ENCODE results near the gene ZNF217. TPM values are rescaled to one million over a fixed set of nuclear protein-coding genes. Genes with fewer than 3 reads are reported as not detected.
A peak's percentile ranks its signal among the peaks of the same experiment; 100 is the strongest.

ZNF217 gene
- total and polyA plus RNA-seq, 8 donors: 6.3 to 40.2 (median 25.9) TPM

DNA sequence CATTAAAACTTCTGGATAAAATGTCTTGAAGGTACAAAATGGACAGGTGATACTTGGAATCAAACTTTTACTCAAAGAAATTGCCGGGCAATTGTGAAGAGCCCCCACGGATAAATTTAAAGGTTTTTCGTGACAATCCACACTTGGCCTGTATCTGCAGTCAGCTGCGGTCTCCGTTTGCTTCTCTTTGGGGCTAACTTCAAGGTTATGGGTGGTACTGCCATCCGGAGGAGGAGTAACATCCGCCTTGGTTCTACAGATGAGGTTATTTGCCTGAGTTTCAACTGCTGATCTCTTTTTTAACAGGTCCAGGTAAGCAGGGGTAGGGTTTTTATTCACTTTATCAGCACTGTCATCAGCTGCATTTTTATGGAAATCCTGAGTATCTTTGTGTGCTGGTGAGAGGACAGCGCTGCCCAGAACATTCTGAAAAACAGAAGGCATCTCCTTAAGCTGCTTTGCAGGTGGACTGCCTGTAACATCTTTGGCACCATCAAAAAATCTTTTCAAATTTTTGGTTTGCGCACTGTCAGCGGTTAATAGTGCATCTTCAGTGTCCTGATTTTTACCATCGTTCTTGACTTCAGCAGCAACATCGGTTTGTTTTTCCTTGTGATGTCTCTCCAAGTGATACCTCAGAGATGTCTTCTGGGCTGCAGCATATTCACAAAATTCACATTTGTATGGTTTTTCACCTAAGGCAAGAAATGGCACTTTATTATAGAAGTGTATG is 16.9 kb downstream of the ZNF217 start:
- H3K36me3 ChIP-seq: peaks cover 60 to 85% (median 74%) of the 10 kb centered on the region in 4 donors
- H3K4me1 ChIP-seq: peaks cover 28 to 86% (median 58%) of the 10 kb centered on the region in 4 donors
- TF ChIP-seq, protein P1, sequence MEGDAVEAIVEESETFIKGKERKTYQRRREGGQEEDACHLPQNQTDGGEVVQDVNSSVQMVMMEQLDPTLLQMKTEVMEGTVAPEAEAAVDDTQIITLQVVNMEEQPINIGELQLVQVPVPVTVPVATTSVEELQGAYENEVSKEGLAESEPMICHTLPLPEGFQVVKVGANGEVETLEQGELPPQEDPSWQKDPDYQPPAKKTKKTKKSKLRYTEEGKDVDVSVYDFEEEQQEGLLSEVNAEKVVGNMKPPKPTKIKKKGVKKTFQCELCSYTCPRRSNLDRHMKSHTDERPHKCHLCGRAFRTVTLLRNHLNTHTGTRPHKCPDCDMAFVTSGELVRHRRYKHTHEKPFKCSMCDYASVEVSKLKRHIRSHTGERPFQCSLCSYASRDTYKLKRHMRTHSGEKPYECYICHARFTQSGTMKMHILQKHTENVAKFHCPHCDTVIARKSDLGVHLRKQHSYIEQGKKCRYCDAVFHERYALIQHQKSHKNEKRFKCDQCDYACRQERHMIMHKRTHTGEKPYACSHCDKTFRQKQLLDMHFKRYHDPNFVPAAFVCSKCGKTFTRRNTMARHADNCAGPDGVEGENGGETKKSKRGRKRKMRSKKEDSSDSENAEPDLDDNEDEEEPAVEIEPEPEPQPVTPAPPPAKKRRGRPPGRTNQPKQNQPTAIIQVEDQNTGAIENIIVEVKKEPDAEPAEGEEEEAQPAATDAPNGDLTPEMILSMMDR (IDR thresholded peaks at IDR 0.05): no peak
- TF ChIP-seq POLR2A (IDR thresholded peaks at IDR 0.05) (no peak), EP300 (IDR thresholded peaks at IDR 0.05) (no peak), POLR2AphosphoS5 (IDR thresholded peaks at IDR 0.05) (no peak)
- WGBS, 5 donors: 78 to 87% (median 84%) methylated on average over 12 of the region's 12 CpGs
- no peak overlapping the region for H3K4me3 ChIP-seq
- intact Hi-C loops (cut with DNase I; ENCODE audit: low total_unique reads): loop anchor here (10.0 kb wide), 2 partner anchors 338 to 368 kb away; no protein-coding TSS in a partner anchor
- H3K27ac ChIP-seq: no peak overlapping the region
- no peaks in the 10 kb centered on the region for H3K27me3 ChIP-seq
- DNase-seq: no peak
- H3K9me3 ChIP-seq: no peaks in the 10 kb centered on the region

DNA sequence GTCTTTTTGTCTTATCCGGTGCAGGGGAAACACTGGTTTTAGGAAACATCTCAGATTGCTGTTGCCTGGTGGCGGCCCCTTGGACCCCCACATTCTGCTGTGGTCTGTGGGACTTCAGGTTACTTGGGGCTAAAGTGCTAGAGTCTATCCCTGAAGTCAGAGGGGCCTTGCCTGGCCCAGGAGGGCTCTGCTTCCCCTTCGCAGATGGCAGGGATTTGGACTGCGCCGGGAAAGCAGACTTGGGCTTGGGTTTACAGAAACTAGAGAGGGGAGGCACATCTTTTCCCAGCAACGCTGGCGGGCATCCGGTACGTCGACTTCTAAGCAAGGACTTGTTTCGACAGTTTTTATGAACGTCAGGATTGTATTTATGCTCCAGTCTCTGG is 17.5 kb downstream of the ZNF217 start:
- Histone ChIP-seq H3K4me3 (no peak overlapping the region), H3K36me3 (peaks cover 59 to 85% (median 74%) of the 10 kb centered on the region in 4 donors), H3K27ac (no peak overlapping the region), H3K9me3 (no peaks in the 10 kb centered on the region), H3K4me1 (peaks cover 24 to 86% (median 55%) of the 10 kb centered on the region in 4 donors), H3K27me3 (no peaks in the 10 kb centered on the region)
- no peak for TF ChIP-seq EP300 (IDR thresholded peaks at IDR 0.05)
- TF ChIP-seq, protein P1 (IDR thresholded peaks at IDR 0.05): no peak
- TF ChIP-seq POLR2AphosphoS5 (IDR thresholded peaks at IDR 0.05): no peak
- no peak for TF ChIP-seq POLR2A (IDR thresholded peaks at IDR 0.05)
- DNase-seq: peak in 1 of 2 donors; percentile 18
- WGBS, 5 donors: 89 to 92% (median 91%) methylated on average over 11 to 12 of the region's 12 CpGs
- intact Hi-C loops (cut with DNase I; ENCODE audit: low total_unique reads): loop anchor here (10.0 kb wide), 2 partner anchors 339 to 369 kb away; no protein-coding TSS in a partner anchor

DNA sequence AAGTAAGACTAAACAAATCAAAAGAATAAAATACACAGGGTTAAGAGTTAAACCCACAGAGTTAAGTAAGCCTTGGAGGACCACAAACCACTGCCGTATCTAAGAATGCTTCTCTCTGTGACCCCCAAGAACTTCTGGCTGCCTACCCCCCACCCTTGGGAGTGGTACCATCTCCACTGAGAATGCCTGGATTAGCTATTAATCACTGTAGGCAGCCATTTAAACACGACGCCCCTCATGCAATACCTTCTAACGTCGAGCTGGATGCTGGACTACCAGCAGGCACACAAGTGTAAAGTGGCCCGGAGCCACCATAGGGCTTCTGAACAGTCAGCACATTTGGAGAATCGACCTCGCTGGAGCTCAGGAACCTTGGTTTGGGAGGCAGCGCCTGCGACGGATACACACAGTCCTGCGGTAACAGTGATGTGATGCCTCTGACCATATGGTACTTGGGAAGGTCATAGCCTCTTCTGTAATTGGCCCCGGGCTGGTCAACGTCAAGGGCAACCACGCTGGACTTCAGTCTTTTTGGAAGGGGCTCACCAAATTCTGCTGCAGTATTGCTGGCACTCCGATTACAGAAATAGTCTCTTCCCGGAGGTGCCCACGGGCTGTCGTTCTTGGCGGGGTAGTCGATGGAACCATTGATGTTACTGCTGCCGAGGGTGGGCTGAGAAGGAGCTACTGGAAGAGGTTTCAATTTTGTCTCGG is 18.0 kb downstream of the ZNF217 start:
- TF ChIP-seq, protein P1 (IDR thresholded peaks at IDR 0.05): no peak
- no peak for TF ChIP-seq POLR2A (IDR thresholded peaks at IDR 0.05)
- TF ChIP-seq EP300 (IDR thresholded peaks at IDR 0.05): no peak
- TF ChIP-seq POLR2AphosphoS5 (IDR thresholded peaks at IDR 0.05): no peak
- Histone ChIP-seq H3K4me3 (no peak overlapping the region), H3K9me3 (no peaks in the 10 kb centered on the region), H3K27me3 (no peaks in the 10 kb centered on the region), H3K27ac (no peak overlapping the region), H3K4me1 (peaks cover 24 to 86% (median 55%) of the 10 kb centered on the region in 4 donors), H3K36me3 (peaks cover 62 to 85% (median 75%) of the 10 kb centered on the region in 4 donors)
- peak in 1 of 2 donors; percentile 23 for DNase-seq
- 75 to 85% (median 77%) methylated on average over 23 of the region's 23 CpGs for WGBS, 5 donors
- intact Hi-C loops (cut with DNase I; ENCODE audit: low total_unique reads): loop anchor here (10.0 kb wide), 2 partner anchors 339 to 369 kb away; no protein-coding TSS in a partner anchor

DNA sequence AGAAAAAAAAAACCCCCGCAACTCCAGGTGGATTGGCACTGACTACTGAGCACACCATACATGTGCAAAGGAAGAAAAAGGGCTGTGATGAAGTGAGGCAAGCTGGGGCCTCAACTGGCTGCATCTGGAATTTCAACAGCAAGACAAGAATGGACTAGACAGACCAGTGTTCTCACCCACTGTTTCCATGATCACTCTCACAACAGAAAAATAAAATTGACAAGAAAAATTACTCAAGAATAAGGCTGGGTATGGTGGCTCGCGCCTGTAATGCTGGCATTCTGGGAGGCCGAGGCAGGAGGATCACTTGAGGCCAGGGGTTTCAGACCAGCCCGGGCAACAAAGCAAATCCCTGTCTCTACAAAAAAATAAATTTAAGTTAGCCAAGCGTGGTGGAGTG is 18.8 kb downstream of the ZNF217 start:
- Histone ChIP-seq H3K27me3 (no peaks in the 10 kb centered on the region), H3K36me3 (peaks cover 62 to 88% (median 82%) of the 10 kb centered on the region in 4 donors), H3K9me3 (no peaks in the 10 kb centered on the region), H3K27ac (no peak overlapping the region), H3K4me3 (no peak overlapping the region), H3K4me1 (peaks cover 21 to 86% (median 55%) of the 10 kb centered on the region in 4 donors)
- WGBS, 5 donors: 88 to 93% (median 90%) methylated on average over 6 of the region's 6 CpGs
- intact Hi-C loops (cut with DNase I; ENCODE audit: low total_unique reads): loop anchor here (10.0 kb wide), 2 partner anchors 340 to 370 kb away; no protein-coding TSS in a partner anchor
- TF ChIP-seq, protein P1 (IDR thresholded peaks at IDR 0.05): no peak
- TF ChIP-seq POLR2A (IDR thresholded peaks at IDR 0.05) (no peak), POLR2AphosphoS5 (IDR thresholded peaks at IDR 0.05) (no peak), EP300 (IDR thresholded peaks at IDR 0.05) (no peak)
- peak in 1 of 2 donors; percentile 0 for DNase-seq
